HEK293 (cell line): ENCODE measurements around the gene WDR7.
A peak's percentile ranks its signal among the peaks of the same experiment; 100 is the strongest.

Source experiments
- ATF2 ChIP-seq: fragments of 450-650 bp; formaldehyde crosslinking; IDR thresholded peaks from 2 replicates; pipeline ENCODE4 v1.5.1; 2016; ENCODE audit warnings: missing biosample characterization, missing genetic modification characterization, low read depth
- BCL11A ChIP-seq: fragments of 450-650 bp; formaldehyde crosslinking; IDR thresholded peaks from 2 replicates; pipeline ENCODE4 v1.5.1; 2016; ENCODE audit warnings: low read depth, missing biosample characterization, missing genetic modification characterization
- GFI1B ChIP-seq: fragments of 450-650 bp; formaldehyde crosslinking; IDR thresholded peaks from 2 replicates; pipeline ENCODE4 v1.5.1; 2016; ENCODE audit warnings: missing biosample characterization, missing genetic modification characterization
- KLF16 ChIP-seq: fragments of 450-650 bp; formaldehyde crosslinking; IDR thresholded peaks from 2 replicates; pipeline ENCODE4 v1.5.1; 2017; ENCODE audit warnings: missing biosample characterization, missing genetic modification characterization
- KLF17 ChIP-seq: fragments of 450-650 bp; formaldehyde crosslinking; IDR thresholded peaks from 2 replicates; pipeline ENCODE4 v1.5.1; 2016; ENCODE audit warnings: missing biosample characterization, missing genetic modification characterization
- ZBTB20 ChIP-seq: fragments of 450-650 bp; formaldehyde crosslinking; IDR thresholded peaks from 2 replicates; pipeline ENCODE4 v1.5.1; 2016; ENCODE audit warnings: missing biosample characterization, missing genetic modification characterization
- ZBTB21 ChIP-seq: fragments of 450-650 bp; formaldehyde crosslinking; IDR thresholded peaks from 2 replicates; pipeline ENCODE4 v1.5.1; 2017; ENCODE audit warnings: missing biosample characterization, missing genetic modification characterization
- ZBTB26 ChIP-seq: fragments of 450-650 bp; formaldehyde crosslinking; optimal IDR thresholded peaks from 2 replicates; pipeline ENCODE3; 2016; ENCODE audit warnings: missing biosample characterization, mild to moderate bottlenecking, missing genetic modification characterization
- ZFP37 ChIP-seq: fragments of 450-650 bp; formaldehyde crosslinking; IDR thresholded peaks from 2 replicates; pipeline ENCODE4 v1.5.1; 2016; ENCODE audit warnings: missing biosample characterization, missing genetic modification characterization
- ZIC2 ChIP-seq: fragments of 450-650 bp; formaldehyde crosslinking; IDR thresholded peaks from 2 replicates; pipeline ENCODE4 v1.5.1; 2016; ENCODE audit warnings: missing biosample characterization, missing genetic modification characterization
- ZNF140 ChIP-seq: fragments of 450-650 bp; formaldehyde crosslinking; IDR thresholded peaks from 2 replicates; pipeline ENCODE4 v1.5.1; 2016; ENCODE audit warnings: missing biosample characterization, missing genetic modification characterization
- ZNF169 ChIP-seq: fragments of 450-650 bp; formaldehyde crosslinking; IDR thresholded peaks from 2 replicates; pipeline ENCODE4 v1.5.1; 2016; ENCODE audit warnings: missing biosample characterization, missing genetic modification characterization
- ZNF416 ChIP-seq: fragments of 450-650 bp; formaldehyde crosslinking; IDR thresholded peaks from 2 replicates; pipeline ENCODE4 v1.5.1; 2016; ENCODE audit warnings: missing biosample characterization, missing genetic modification characterization
- ZNF510 ChIP-seq: fragments of 450-650 bp; formaldehyde crosslinking; IDR thresholded peaks from 2 replicates; pipeline ENCODE4 v1.5.1; 2018; ENCODE audit warnings: mild to moderate bottlenecking, missing genetic modification characterization, missing biosample characterization; ENCODE audit not compliant: insufficient replicate concordance
- ZNF561 ChIP-seq: fragments of 450-650 bp; IDR thresholded peaks from 2 replicates; pipeline ENCODE4 v1.5.1; 2018; ENCODE audit warnings: missing biosample characterization, missing genetic modification characterization, borderline replicate concordance
- ZNF76 ChIP-seq: fragments of 450-650 bp; formaldehyde crosslinking; IDR thresholded peaks from 2 replicates; pipeline ENCODE4; 2016; ENCODE audit warnings: low read depth, missing biosample characterization, missing genetic modification characterization, borderline replicate concordance
- ZNF777 ChIP-seq: fragments of 450-650 bp; formaldehyde crosslinking; IDR thresholded peaks from 2 replicates; pipeline ENCODE4 v1.5.1; 2017; ENCODE audit warnings: missing biosample characterization, missing genetic modification characterization, borderline replicate concordance
- ZNF792 ChIP-seq: fragments of 450-650 bp; formaldehyde crosslinking; IDR thresholded peaks from 2 replicates; pipeline ENCODE4 v1.5.1; 2016; ENCODE audit warnings: missing biosample characterization, missing genetic modification characterization
- ZNF843 ChIP-seq: fragments of 450-650 bp; formaldehyde crosslinking; IDR thresholded peaks from 2 replicates; pipeline ENCODE4 v1.5.1; 2016; ENCODE audit warnings: missing biosample characterization, missing genetic modification characterization
- ZSCAN23 ChIP-seq: fragments of 450-650 bp; formaldehyde crosslinking; IDR thresholded peaks from 2 replicates; pipeline ENCODE4 v1.5.1; 2016; ENCODE audit warnings: missing biosample characterization, missing genetic modification characterization
- TF ChIP-seq, protein P1 (sequence below): fragments of 450-650 bp; formaldehyde crosslinking; IDR thresholded peaks from 2 replicates; pipeline ENCODE4 v1.5.1; 2016; ENCODE audit warnings: missing biosample characterization, missing genetic modification characterization, borderline replicate concordance
- TF ChIP-seq, protein P2 (sequence below): fragments of 450-650 bp; formaldehyde crosslinking; IDR thresholded peaks from 2 replicates; pipeline ENCODE4 v1.5.1; 2016; ENCODE audit warnings: missing biosample characterization, missing genetic modification characterization
- TF ChIP-seq, protein P3 (sequence below): fragments of 450-650 bp; formaldehyde crosslinking; conservative IDR thresholded peaks from 2 replicates; pipeline ENCODE4 v1.5.1; 2016; ENCODE audit warnings: low read depth, missing biosample characterization, missing genetic modification characterization

Gene WDR7

GRCh38 chr18:56638232-56639103, 12.7 kb upstream of the WDR7 start, which contains the start of gene TXNL1 (continued):
- TF ChIP-seq ATF2 (peak; percentile 97), ZNF561 (tag by site-specific recombination) (no peak), ZNF169 (tag by site-specific recombination) (no peak), ZBTB26 (tag by site-specific recombination) (peak; percentile 38), KLF16 (peak; percentile 70), ZIC2 (tag by site-specific recombination) (peak; percentile 57; the same call in 1 of the 2 replicates), GFI1B (tag by site-specific recombination) (no peak), ZBTB21 (peak; percentile 93), KLF17 (0 out of 2 replicates have a peak, but pooled peaks have one; percentile 40), ZSCAN23 (tag by site-specific recombination) (no peak), ZFP37 (tag by site-specific recombination) (peak; percentile 58; the same call in 1 of the 2 replicates), ZNF510 (no peak), ZBTB20 (tag by site-specific recombination) (no peak), ZNF843 (peak; percentile 36; the same call in 1 of the 2 replicates), ZNF792 (tag by site-specific recombination) (no peak), BCL11A (tag by site-specific recombination) (no peak), ZNF76 (tag by site-specific recombination) (peak; percentile 94), ZNF416 (tag by site-specific recombination) (no peak), ZNF140 (tag by site-specific recombination) (no peak), ZNF777 (peak; percentile 68; the same call in 1 of the 2 replicates)
- TF ChIP-seq, protein P1, sequence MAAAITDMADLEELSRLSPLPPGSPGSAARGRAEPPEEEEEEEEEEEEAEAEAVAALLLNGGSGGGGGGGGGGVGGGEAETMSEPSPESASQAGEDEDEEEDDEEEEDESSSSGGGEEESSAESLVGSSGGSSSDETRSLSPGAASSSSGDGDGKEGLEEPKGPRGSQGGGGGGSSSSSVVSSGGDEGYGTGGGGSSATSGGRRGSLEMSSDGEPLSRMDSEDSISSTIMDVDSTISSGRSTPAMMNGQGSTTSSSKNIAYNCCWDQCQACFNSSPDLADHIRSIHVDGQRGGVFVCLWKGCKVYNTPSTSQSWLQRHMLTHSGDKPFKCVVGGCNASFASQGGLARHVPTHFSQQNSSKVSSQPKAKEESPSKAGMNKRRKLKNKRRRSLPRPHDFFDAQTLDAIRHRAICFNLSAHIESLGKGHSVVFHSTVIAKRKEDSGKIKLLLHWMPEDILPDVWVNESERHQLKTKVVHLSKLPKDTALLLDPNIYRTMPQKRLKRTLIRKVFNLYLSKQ (tag by site-specific recombination) = no peak
- TF ChIP-seq, protein P2, sequence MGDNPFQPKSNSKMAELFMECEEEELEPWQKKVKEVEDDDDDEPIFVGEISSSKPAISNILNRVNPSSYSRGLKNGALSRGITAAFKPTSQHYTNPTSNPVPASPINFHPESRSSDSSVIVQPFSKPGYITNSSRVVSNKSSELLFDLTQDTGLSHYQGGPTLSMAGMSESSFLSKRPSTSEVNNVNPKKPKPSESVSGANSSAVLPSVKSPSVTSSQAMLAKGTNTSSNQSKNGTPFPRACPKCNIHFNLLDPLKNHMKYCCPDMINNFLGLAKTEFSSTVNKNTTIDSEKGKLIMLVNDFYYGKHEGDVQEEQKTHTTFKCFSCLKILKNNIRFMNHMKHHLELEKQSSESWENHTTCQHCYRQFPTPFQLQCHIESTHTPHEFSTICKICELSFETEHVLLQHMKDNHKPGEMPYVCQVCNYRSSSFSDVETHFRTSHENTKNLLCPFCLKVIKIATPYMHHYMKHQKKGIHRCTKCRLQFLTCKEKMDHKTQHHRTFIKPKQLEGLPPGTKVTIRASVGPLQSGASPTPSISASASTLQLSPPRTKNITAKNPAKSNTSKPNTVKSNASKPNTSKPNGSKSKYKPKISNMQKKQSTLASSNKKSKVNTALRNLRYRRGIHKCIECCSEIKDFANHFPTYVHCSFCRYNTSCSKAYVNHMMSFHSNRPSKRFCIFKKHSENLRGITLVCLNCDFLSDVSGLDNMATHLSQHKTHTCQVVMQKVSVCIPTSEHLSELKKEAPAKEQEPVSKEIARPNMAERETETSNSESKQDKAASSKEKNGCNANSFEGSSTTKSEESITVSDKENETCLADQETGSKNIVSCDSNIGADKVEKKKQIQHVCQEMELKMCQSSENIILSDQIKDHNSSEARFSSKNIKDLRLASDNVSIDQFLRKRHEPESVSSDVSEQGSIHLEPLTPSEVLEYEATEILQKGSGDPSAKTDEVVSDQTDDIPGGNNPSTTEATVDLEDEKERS (tag by site-specific recombination) = 0 out of 2 replicates have a peak, but pooled peaks have one; percentile 9
- TF ChIP-seq, protein P3, sequence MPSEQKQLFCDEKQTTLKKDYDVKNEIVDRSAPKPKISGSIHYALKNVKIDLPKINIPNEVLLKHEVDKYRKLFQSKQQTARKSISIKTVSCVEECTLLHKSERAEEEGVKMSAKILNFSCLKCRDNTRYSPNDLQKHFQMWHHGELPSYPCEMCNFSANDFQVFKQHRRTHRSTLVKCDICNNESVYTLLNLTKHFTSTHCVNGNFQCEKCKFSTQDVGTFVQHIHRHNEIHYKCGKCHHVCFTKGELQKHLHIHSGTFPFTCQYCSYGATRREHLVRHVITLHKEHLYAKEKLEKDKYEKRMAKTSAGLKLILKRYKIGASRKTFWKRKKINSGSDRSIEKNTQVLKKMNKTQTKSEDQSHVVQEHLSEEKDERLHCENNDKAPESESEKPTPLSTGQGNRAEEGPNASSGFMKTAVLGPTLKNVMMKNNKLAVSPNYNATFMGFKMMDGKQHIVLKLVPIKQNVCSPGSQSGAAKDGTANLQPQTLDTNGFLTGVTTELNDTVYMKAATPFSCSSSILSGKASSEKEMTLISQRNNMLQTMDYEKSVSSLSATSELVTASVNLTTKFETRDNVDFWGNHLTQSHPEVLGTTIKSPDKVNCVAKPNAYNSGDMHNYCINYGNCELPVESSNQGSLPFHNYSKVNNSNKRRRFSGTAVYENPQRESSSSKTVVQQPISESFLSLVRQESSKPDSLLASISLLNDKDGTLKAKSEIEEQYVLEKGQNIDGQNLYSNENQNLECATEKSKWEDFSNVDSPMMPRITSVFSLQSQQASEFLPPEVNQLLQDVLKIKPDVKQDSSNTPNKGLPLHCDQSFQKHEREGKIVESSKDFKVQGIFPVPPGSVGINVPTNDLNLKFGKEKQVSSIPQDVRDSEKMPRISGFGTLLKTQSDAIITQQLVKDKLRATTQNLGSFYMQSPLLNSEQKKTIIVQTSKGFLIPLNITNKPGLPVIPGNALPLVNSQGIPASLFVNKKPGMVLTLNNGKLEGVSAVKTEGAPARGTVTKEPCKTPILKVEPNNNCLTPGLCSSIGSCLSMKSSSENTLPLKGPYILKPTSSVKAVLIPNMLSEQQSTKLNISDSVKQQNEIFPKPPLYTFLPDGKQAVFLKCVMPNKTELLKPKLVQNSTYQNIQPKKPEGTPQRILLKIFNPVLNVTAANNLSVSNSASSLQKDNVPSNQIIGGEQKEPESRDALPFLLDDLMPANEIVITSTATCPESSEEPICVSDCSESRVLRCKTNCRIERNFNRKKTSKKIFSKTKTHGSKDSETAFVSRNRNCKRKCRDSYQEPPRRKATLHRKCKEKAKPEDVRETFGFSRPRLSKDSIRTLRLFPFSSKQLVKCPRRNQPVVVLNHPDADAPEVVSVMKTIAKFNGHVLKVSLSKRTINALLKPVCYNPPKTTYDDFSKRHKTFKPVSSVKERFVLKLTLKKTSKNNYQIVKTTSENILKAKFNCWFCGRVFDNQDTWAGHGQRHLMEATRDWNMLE (tag by site-specific recombination) = peak; percentile 66
